GM12874 (cell line): ENCODE results near the gene NSG2.

Source experiments
- TF ChIP-seq, protein P1 (sequence below): IDR thresholded peaks from 2 replicates; pipeline ENCODE4 v1.5.1; 2011; ENCODE audit warnings: low read depth, mild to moderate bottlenecking, control low read depth, low read length, moderate library complexity; ENCODE audit not compliant: insufficient read depth

NSG2 gene

GRCh38 chr5:174045470-174046025 lies at the start of gene NSG2:
NSG2 (plus strand) TSS chr5:174045706; CDS start chr5:174046756, 1,050 bp downstream.
- TF ChIP-seq, protein P1, sequence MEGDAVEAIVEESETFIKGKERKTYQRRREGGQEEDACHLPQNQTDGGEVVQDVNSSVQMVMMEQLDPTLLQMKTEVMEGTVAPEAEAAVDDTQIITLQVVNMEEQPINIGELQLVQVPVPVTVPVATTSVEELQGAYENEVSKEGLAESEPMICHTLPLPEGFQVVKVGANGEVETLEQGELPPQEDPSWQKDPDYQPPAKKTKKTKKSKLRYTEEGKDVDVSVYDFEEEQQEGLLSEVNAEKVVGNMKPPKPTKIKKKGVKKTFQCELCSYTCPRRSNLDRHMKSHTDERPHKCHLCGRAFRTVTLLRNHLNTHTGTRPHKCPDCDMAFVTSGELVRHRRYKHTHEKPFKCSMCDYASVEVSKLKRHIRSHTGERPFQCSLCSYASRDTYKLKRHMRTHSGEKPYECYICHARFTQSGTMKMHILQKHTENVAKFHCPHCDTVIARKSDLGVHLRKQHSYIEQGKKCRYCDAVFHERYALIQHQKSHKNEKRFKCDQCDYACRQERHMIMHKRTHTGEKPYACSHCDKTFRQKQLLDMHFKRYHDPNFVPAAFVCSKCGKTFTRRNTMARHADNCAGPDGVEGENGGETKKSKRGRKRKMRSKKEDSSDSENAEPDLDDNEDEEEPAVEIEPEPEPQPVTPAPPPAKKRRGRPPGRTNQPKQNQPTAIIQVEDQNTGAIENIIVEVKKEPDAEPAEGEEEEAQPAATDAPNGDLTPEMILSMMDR: peak; percentile 58

- TF ChIP-seq, protein P1: no peak
Measured at GRCh38 chr5:173997331-173997730, 48.2 kb upstream of the NSG2 start.

DNA sequence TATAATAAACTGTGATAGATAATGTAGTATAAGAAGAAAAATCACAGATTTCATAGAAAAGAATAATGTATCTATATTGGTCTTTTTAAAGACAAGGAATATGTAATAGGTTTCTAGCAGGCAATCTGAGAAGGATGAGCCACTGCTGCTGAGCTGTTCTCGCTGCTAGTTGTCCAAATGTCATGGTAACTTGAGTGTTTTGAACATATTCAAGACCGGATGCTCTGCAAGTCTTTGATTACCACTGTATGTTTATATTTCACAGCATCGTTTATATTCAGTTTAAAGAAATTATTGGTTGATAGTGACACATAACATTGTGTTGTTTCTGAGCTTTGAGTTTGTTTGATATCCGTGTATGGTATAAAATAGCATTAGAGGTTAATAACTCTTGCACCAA lies 47.0 kb upstream of the NSG2 start:
- TF ChIP-seq, protein P1: no peak

DNA sequence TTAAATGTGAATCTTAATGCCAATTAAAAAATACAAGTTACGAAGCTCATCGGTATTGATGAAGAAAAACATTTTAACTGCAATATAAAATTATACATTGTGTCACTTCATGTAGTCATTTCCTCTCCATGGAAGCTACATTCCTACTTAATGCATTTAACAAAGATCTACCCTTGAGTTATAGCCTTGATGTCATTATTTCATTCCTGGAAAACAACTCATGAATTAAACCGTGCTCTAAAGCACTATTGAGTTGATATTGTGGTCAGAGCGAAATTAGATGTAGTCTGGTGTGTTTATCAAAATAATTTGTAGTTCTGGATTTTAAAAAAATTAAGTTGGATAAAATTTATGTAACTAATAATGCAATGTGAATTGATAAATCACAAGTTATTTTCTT lies 45.4 kb upstream of the NSG2 start:
- TF ChIP-seq, protein P1: no peak

GRCh38 chr5:174003795-174004194 lies 41.7 kb upstream of the NSG2 start:
- TF ChIP-seq, protein P1: no peak

DNA sequence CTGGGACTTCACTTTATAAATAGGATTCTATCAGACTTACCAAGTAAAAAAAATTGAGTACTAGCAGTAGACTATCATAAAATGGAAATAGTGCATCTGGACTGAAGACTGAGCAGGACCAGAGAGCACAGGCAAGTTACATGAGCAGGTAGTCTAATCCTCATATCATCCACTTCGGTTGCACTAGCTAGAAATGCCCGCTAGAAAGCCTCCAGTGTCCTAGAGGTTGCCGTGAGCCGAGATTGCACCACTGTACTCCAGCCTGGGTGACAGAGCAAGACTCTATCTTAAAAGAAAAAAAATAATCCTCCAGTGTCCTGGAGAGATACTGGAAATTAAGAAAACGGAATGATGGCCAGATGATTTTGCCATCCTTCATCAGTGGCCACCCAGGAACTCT lies 36.6 kb upstream of the NSG2 start:
- TF ChIP-seq, protein P1: no peak

GRCh38 chr5:174010365-174010764 lies 35.1 kb upstream of the NSG2 start:
- TF ChIP-seq, protein P1: no peak
